ENCODE results near the gene KCND2. TPM values are rescaled to one million over a fixed set of nuclear protein-coding genes. Genes with fewer than 3 reads are reported as not detected.

The KCND2 gene
- total RNA-seq, 1 experiment from 2014 or later: not detected

- DNase-seq (ENCODE audit: low read depth, low spot score) (no peak), ATAC-seq (no peak)
- no peaks in the 10 kb centered on the region for H3K36me3 ChIP-seq (ENCODE audit: control insufficient read depth, insufficient read depth, low read length)
- no peaks in the 10 kb centered on the region for H3K9me3 ChIP-seq (ENCODE audit: control insufficient read depth, insufficient read depth, low read depth, low read length)
- no peaks in the 10 kb centered on the region for H3K4me1 ChIP-seq (ENCODE audit: control insufficient read depth, insufficient read depth, low read length)
- ChIA-PET POLR2A (no interaction called here), CTCF (interaction anchor here (0.6 kb wide), 1 partner anchor 789 kb away, joined by 12 read pairs; no protein-coding TSS in a partner anchor)
- intact Hi-C loops (cut with micrococcal nuclease; ENCODE audit: unreplicated experiment) (no loop called here), in situ Hi-C loops (cut with HindIII; ENCODE audit: low pct_unique_long_range_greater_than_20kb, low sequenced_read_pairs) (no loop called here)
- H3K27ac ChIP-seq (ENCODE audit: low read length): no peak overlapping the region
- no peak overlapping the region for H3K4me3 ChIP-seq (ENCODE audit: low read depth in 2 of 2, low read length in 2 of 2)
- no TSS peak for BruUV-seq (replicated peaks)
- H3K27me3 ChIP-seq (ENCODE audit: control insufficient read depth, insufficient read depth, low read length): no peaks in the 10 kb centered on the region
- TF ChIP-seq TCF7L2 (IDR thresholded peaks at IDR 0.05; ENCODE audit: low read depth, low read length) (no peak), CTCF (IDR thresholded peaks at IDR 0.05) (no peak), SIN3A (IDR thresholded peaks at IDR 0.05; ENCODE audit: borderline replicate concordance, insufficient read depth, low read depth, low read length) (no peak), POLR2AphosphoS5 (IDR thresholded peaks at IDR 0.05; ENCODE audit: low read depth, low read length) (no peak), REST (IDR thresholded peaks at IDR 0.05; ENCODE audit: insufficient read depth in 1 of 2, low read depth in 2 of 2, low read length in 1 of 2) (no peak)
Observed at GRCh38 chr7:120741371-120742042, 468.5 kb downstream of the KCND2 start.

GRCh38 chr7:120742372-120742771, 469.4 kb downstream of the KCND2 start:
- in situ Hi-C loops (cut with HindIII; ENCODE audit: low pct_unique_long_range_greater_than_20kb, low sequenced_read_pairs) (no loop called here), intact Hi-C loops (cut with micrococcal nuclease; ENCODE audit: unreplicated experiment) (no loop called here)
- DNase-seq (ENCODE audit: low read depth, low spot score) (no peak), ATAC-seq (no peak)
- H3K9me3 ChIP-seq (ENCODE audit: control insufficient read depth, insufficient read depth, low read depth, low read length): no peaks in the 10 kb centered on the region
- CTCF ChIA-PET: no interaction called here
- no peaks in the 10 kb centered on the region for H3K36me3 ChIP-seq (ENCODE audit: control insufficient read depth, insufficient read depth, low read length)
- H3K27me3 ChIP-seq (ENCODE audit: control insufficient read depth, insufficient read depth, low read length): no peaks in the 10 kb centered on the region
- no peak overlapping the region for H3K4me3 ChIP-seq (ENCODE audit: low read depth in 2 of 2, low read length in 2 of 2)
- no peak overlapping the region for H3K27ac ChIP-seq (ENCODE audit: low read length)
- BruUV-seq (replicated peaks): no TSS peak
- POLR2A ChIA-PET: no interaction called here
- TF ChIP-seq REST (IDR thresholded peaks at IDR 0.05; ENCODE audit: insufficient read depth in 1 of 2, low read depth in 2 of 2, low read length in 1 of 2) (no peak), CTCF (IDR thresholded peaks at IDR 0.05) (no peak), SIN3A (IDR thresholded peaks at IDR 0.05; ENCODE audit: borderline replicate concordance, insufficient read depth, low read depth, low read length) (no peak), POLR2AphosphoS5 (IDR thresholded peaks at IDR 0.05; ENCODE audit: low read depth, low read length) (no peak), TCF7L2 (IDR thresholded peaks at IDR 0.05; ENCODE audit: low read depth, low read length) (no peak)
- no peaks in the 10 kb centered on the region for H3K4me1 ChIP-seq (ENCODE audit: control insufficient read depth, insufficient read depth, low read length)

All from Panc1 (cell line).